ENCODE measurements around the gene C21orf58. TPM values are rescaled to one million over a fixed set of nuclear protein-coding genes. Genes with fewer than 3 reads are reported as not detected.

Gene C21orf58
- total and polyA plus RNA-seq, 7 donors: 0.92 to 7.4 (median 1.8) TPM

GRCh38 chr21:46256501-46256994 lies 67.1 kb downstream of the C21orf58 start:
- no peaks in the 10 kb centered on the region for H3K9me3 ChIP-seq
- H3K4me3 ChIP-seq: no peak overlapping the region
- WGBS, 2 donors: 92 to 96% methylated on average over 18 of the region's 18 CpGs
- H3K27me3 ChIP-seq: no peaks in the 10 kb centered on the region
- TF ChIP-seq POLR2A (IDR thresholded peaks at IDR 0.05): no peak
- intact Hi-C loops (cut with DNase I): no loop called here
- H3K4me1 ChIP-seq: no peaks in the 10 kb centered on the region
- no peak for DNase-seq
- peaks cover 63 to 98% (median 83%) of the 10 kb centered on the region in 4 donors for H3K36me3 ChIP-seq
- H3K27ac ChIP-seq: no peak overlapping the region

DNA sequence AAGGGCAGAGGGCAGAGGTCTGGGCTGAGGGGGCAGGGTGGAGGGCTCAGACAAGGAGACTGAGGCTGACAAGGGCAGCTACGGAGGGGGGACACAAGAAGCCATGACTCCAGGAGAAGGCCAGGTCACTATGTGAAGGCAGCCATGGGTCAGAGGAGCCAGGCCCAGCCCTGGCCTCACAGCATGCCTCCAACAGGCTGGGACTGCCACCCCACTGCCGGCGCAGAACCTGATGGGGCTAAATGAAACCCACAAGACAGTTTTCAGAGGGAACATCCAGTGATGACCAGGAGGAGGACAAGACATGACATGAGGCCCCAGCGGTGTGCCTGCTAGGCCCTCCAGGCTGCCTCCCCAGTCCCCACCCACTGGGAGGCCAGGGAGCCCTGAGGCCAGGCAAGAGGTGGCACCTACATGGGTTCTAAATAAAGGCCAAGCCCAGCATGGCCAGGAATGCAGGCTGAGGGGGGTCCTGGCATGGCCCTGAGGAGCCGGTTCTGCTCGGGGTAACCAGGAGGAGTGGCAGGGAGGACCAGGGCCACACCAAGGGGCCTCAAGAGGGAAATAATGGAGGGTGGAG lies 67.8 kb downstream of the C21orf58 start:
- WGBS, 2 donors: 93 to 94% methylated on average over 6 of the region's 6 CpGs
- no peak overlapping the region for H3K27ac ChIP-seq
- H3K4me3 ChIP-seq: no peak overlapping the region
- no peaks in the 10 kb centered on the region for H3K27me3 ChIP-seq
- DNase-seq: no peak
- H3K36me3 ChIP-seq: peaks cover 58 to 98% (median 80%) of the 10 kb centered on the region in 4 donors
- H3K4me1 ChIP-seq: no peaks in the 10 kb centered on the region
- intact Hi-C loops (cut with DNase I): no loop called here
- TF ChIP-seq, protein P1, sequence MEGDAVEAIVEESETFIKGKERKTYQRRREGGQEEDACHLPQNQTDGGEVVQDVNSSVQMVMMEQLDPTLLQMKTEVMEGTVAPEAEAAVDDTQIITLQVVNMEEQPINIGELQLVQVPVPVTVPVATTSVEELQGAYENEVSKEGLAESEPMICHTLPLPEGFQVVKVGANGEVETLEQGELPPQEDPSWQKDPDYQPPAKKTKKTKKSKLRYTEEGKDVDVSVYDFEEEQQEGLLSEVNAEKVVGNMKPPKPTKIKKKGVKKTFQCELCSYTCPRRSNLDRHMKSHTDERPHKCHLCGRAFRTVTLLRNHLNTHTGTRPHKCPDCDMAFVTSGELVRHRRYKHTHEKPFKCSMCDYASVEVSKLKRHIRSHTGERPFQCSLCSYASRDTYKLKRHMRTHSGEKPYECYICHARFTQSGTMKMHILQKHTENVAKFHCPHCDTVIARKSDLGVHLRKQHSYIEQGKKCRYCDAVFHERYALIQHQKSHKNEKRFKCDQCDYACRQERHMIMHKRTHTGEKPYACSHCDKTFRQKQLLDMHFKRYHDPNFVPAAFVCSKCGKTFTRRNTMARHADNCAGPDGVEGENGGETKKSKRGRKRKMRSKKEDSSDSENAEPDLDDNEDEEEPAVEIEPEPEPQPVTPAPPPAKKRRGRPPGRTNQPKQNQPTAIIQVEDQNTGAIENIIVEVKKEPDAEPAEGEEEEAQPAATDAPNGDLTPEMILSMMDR (IDR thresholded peaks at IDR 0.05): no peak
- TF ChIP-seq POLR2AphosphoS5 (IDR thresholded peaks at IDR 0.05): no peak
- no peak for TF ChIP-seq POLR2A (IDR thresholded peaks at IDR 0.05)
- TF ChIP-seq EP300 (IDR thresholded peaks at IDR 0.05): no peak
- no peaks in the 10 kb centered on the region for H3K9me3 ChIP-seq

DNA sequence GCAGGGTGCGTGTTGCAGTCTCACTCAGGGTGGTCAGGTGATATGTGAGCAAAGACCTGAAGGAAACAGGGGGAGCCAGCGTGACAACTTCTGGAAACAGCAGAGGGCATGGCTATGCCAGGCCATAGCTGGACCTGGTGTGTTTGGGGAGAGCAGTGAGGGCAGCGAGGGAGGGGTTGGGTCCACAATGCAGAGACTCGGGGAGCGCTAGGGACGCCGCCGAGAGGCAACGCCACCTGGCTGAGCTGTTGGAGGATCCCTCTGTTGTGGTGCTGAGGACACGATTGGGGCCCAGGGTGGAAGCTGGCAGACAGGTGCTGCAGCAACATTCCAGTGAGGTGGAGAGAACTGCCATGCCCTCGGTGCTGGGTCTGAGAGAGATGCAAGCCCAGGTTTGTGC lies 68.5 kb downstream of the C21orf58 start:
- 86 to 90% methylated on average over 11 of the region's 11 CpGs for WGBS, 2 donors
- no peak overlapping the region for H3K27ac ChIP-seq
- no peaks in the 10 kb centered on the region for H3K4me1 ChIP-seq
- TF ChIP-seq POLR2AphosphoS5 (IDR thresholded peaks at IDR 0.05) (no peak), EP300 (IDR thresholded peaks at IDR 0.05) (no peak), POLR2A (IDR thresholded peaks at IDR 0.05) (no peak)
- TF ChIP-seq, protein P1 (IDR thresholded peaks at IDR 0.05): no peak
- no peak for DNase-seq
- H3K36me3 ChIP-seq: peaks cover 58 to 98% (median 76%) of the 10 kb centered on the region in 4 donors
- no peaks in the 10 kb centered on the region for H3K27me3 ChIP-seq
- no peaks in the 10 kb centered on the region for H3K9me3 ChIP-seq
- intact Hi-C loops (cut with DNase I): no loop called here
- H3K4me3 ChIP-seq: no peak overlapping the region

DNA sequence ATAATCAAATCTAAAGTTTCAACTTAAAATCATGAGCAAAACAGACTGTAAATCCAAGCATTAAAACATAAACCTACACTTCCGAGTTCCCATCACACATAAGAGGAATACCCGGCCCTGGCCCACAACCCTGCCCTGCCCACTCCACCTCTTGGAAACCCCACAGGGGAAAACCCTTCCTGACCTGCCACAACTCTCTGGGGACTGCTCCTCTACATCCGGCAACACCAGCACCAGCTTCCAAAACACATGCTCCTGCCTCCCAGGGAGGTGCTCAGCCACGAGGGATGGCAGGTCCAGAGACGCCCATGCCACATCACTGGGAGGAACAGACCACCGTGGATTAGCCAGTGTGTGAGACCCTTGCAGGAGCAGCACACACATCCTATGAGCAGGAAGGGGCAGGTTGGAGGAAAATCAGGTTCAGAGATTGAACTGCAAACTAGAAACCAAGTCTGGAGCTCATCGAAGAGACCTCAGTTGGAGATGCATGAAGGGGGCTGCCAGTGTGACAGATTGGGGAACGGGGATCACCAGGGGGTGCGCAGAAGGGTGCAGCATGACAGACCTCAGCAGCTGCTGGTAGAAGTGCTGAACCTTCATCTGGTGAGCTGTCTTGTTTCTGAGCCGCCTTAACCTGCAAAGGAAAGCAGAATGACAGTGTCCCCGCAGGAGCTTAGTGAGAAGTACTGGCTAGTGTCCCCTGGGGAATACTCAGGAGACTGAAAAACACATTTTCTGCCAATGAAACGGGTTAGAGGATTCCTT lies 69.3 kb downstream of the C21orf58 start:
- Histone ChIP-seq H3K27ac (no peak overlapping the region), H3K9me3 (no peaks in the 10 kb centered on the region), H3K36me3 (peaks cover 54 to 98% (median 74%) of the 10 kb centered on the region in 4 donors), H3K4me3 (no peak overlapping the region), H3K4me1 (no peaks in the 10 kb centered on the region), H3K27me3 (no peaks in the 10 kb centered on the region)
- intact Hi-C loops (cut with DNase I): no loop called here
- TF ChIP-seq, protein P1 (IDR thresholded peaks at IDR 0.05): no peak
- TF ChIP-seq POLR2A (IDR thresholded peaks at IDR 0.05): no peak
- no peak for TF ChIP-seq EP300 (IDR thresholded peaks at IDR 0.05)
- no peak for TF ChIP-seq POLR2AphosphoS5 (IDR thresholded peaks at IDR 0.05)
- no peak for DNase-seq
- 73 to 92% methylated on average over 12 of the region's 12 CpGs for WGBS, 2 donors

DNA sequence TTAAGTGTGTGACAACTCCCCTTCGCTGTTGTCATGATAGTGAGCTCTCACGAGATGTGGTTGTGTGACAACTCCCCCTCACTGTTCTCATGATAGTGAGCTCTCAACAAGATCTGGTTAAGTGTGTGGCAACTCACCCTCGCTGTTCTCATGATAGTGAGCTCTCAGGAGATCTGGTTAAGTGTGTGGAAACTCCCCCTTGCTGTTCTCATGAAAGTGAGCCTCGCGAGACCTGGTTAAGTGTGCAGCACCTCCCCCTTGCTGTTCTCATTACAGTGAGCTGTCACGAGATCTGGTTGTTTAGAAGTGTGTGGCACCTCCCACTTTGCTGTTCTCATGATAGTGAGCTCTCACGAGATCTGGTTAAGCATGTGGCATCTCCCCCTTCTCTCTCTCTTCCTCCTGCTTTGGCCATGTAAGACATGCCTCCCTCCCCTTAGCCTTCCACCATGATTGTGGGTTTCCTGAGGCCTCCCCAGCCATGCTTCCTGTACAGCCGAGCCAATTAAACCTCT lies 70.0 kb downstream of the C21orf58 start:
- Histone ChIP-seq H3K4me3 (no peak overlapping the region), H3K27me3 (no peaks in the 10 kb centered on the region), H3K9me3 (no peaks in the 10 kb centered on the region), H3K36me3 (peaks cover 49 to 98% (median 71%) of the 10 kb centered on the region in 4 donors), H3K4me1 (no peaks in the 10 kb centered on the region), H3K27ac (no peak overlapping the region)
- intact Hi-C loops (cut with DNase I): no loop called here
- TF ChIP-seq, protein P1 (IDR thresholded peaks at IDR 0.05): no peak
- TF ChIP-seq POLR2AphosphoS5 (IDR thresholded peaks at IDR 0.05) (no peak), POLR2A (IDR thresholded peaks at IDR 0.05) (no peak), EP300 (IDR thresholded peaks at IDR 0.05) (no peak)
- no peak for DNase-seq
- 59 to 79% methylated on average over 8 of the region's 8 CpGs for WGBS, 2 donors

All from sigmoid colon (tissue), 7 donors.